GM23338 (cell line): Measurements from ENCODE around the gene GRIK1. TPM values are rescaled to one million over a fixed set of nuclear protein-coding genes. Genes with fewer than 3 reads are reported as not detected.

Source experiments
- ATAC-seq: fragments of 200-7000 bp; cut with Tn5 transposase; 3 replicates; pipeline ENCODE4 v1.9.1; 2020
- DNase-seq: peaks from one replicate; pipeline ENCODE4 v3.0.0-alpha.2; 2015; ENCODE audit warnings: low spot score
- H2AFZ ChIP-seq: fragments of 200-600 bp; sonication (generic); 2 replicates; pipeline ENCODE4 v1.8.0; 2016; ENCODE audit warnings: antibody characterized with exemption, mild to moderate bottlenecking, moderate library complexity
- H3F3A ChIP-seq: fragments of 200-600 bp; sonication (generic); replicated peaks from 2 replicates; pipeline ENCODE4 v1.8.0; 2017; ENCODE audit warnings: antibody characterized with exemption, mixed run types, low read depth
- H3K27ac ChIP-seq: fragments of 200-600 bp; sonication (generic); 2 replicates; pipeline ENCODE4 v1.6.1; 2016; ENCODE audit warnings: low read depth
- H3K27me3 ChIP-seq: fragments of 200-600 bp; sonication (generic); 2 replicates; pipeline ENCODE4 v1.8.0; 2016; ENCODE audit warnings: mild to moderate bottlenecking, mixed run types, moderate library complexity; ENCODE audit not compliant: insufficient read depth
- H3K36me3 ChIP-seq: fragments of 200-600 bp; sonication (generic); 2 replicates; pipeline ENCODE4 v1.8.0; 2016; ENCODE audit warnings: mild to moderate bottlenecking; ENCODE audit not compliant: insufficient read depth
- H3K4me1 ChIP-seq: fragments of 200-600 bp; sonication (generic); 2 replicates; pipeline ENCODE4 v1.8.0; 2016; ENCODE audit warnings: mild to moderate bottlenecking, moderate library complexity; ENCODE audit not compliant: insufficient read depth
- H3K4me2 ChIP-seq: fragments of 200-600 bp; sonication (generic); 2 replicates; pipeline ENCODE4 v1.7.1; 2017; ENCODE audit warnings: mixed run types
- H3K4me3 ChIP-seq: fragments of 200-600 bp; sonication (generic); 2 replicates; pipeline ENCODE4 v1.6.1; 2016; ENCODE audit warnings: mixed run types
- H3K79me2 ChIP-seq: fragments of 200-600 bp; sonication (generic); replicated peaks from 2 replicates; pipeline ENCODE4 v1.8.0; 2017; ENCODE audit warnings: mild to moderate bottlenecking; ENCODE audit not compliant: insufficient read depth
- H3K9me2 ChIP-seq: fragments of 200-600 bp; sonication (generic); 2 replicates; pipeline ENCODE4 v1.8.0; 2017; ENCODE audit not compliant: insufficient read depth
- H4K20me1 ChIP-seq: fragments of 200-600 bp; sonication (generic); replicated peaks from 2 replicates; pipeline ENCODE4 v1.8.0; 2017; ENCODE audit warnings: mild to moderate bottlenecking; ENCODE audit not compliant: insufficient read depth
- H3K27ac Mint-ChIP-seq: 2 replicates; pipeline ENCODE4 v1.8.0; 2020; ENCODE audit warnings: inconsistent platforms, mild to moderate bottlenecking, moderate library complexity, mixed read lengths
- H3K27me3 Mint-ChIP-seq: 3 replicates; pipeline ENCODE4 v1.8.0; 2022; ENCODE audit warnings: low read depth, mild to moderate bottlenecking, moderate library complexity, mixed read lengths, inconsistent platforms; ENCODE audit not compliant: insufficient read depth, poor library complexity
- H3K36me3 Mint-ChIP-seq: 3 replicates; pipeline ENCODE4 v1.8.0; 2021; ENCODE audit warnings: low read depth, mild to moderate bottlenecking, inconsistent platforms, moderate library complexity, mixed read lengths
- H3K4me1 Mint-ChIP-seq: 3 replicates; pipeline ENCODE4 v1.8.0; 2020; ENCODE audit warnings: mild to moderate bottlenecking, inconsistent platforms, mixed read lengths
- H3K4me3 Mint-ChIP-seq: 3 replicates; pipeline ENCODE4 v1.8.0; 2021; ENCODE audit warnings: moderate library complexity, mild to moderate bottlenecking, inconsistent platforms, mixed read lengths
- H3K9me3 Mint-ChIP-seq: 3 replicates; pipeline ENCODE4 v1.8.0; 2020; ENCODE audit warnings: moderate library complexity, mild to moderate bottlenecking, inconsistent platforms, mixed read lengths
- EZH2phosphoT487 ChIP-seq: fragments of 200-600 bp; sonication (generic); IDR thresholded peaks from one replicate; pipeline ENCODE4 v1.8.1; 2018; ENCODE audit warnings: antibody characterized with exemption; ENCODE audit not compliant: unreplicated experiment
- JUNB ChIP-seq: IDR thresholded peaks from one replicate; pipeline ENCODE4 v1.6.1; 2016; ENCODE audit warnings: antibody characterized with exemption; ENCODE audit not compliant: unreplicated experiment
- NANOG ChIP-seq: IDR thresholded peaks from 2 replicates; pipeline ENCODE4 v1.6.1; 2016; ENCODE audit warnings: antibody characterized with exemption, borderline replicate concordance
- POLR2AphosphoS5 ChIP-seq: IDR thresholded peaks from 2 replicates; pipeline ENCODE4 v1.6.1; 2016; ENCODE audit warnings: antibody characterized with exemption, low read depth
- REST ChIP-seq: IDR thresholded peaks from one replicate; pipeline ENCODE4 v1.6.1; 2018; ENCODE audit warnings: antibody characterized with exemption; ENCODE audit not compliant: unreplicated experiment
- STAT1 ChIP-seq: IDR thresholded peaks from one replicate; pipeline ENCODE4 v1.6.1; 2016; ENCODE audit warnings: antibody characterized with exemption; ENCODE audit not compliant: unreplicated experiment
- ZNF114 ChIP-seq: fragments of 250-450 bp; sonication (Bioruptor Pico); IDR thresholded peaks from 2 replicates; pipeline ENCODE4 v1.5.0; 2020; ENCODE audit warnings: mild to moderate bottlenecking, moderate library complexity
- ZNF331 ChIP-seq: fragments of 250-450 bp; sonication (Bioruptor Pico); IDR thresholded peaks from 2 replicates; pipeline ENCODE4 v1.5.0; 2020; ENCODE audit warnings: low read depth, mild to moderate bottlenecking, moderate library complexity
- polyA plus RNA-seq: library from polyadenylated mRNA; unstranded; fragments of >200 nt; fragmentation: Nextera tagmentation; extraction: Ambion mirVana; gene quantifications from 2 replicates; pipeline ENCODE4 v1.2.1, GENCODE V29; 2016
- total RNA-seq: library from RNA; depleted of rRNA; stranded (reverse); fragments of >200 nt; shearing (Covaris generic); gene quantifications from 2 replicates; pipeline ENCODE4 v1.2.3, GENCODE V29; 2014
- TF ChIP-seq, protein P1 (sequence below): IDR thresholded peaks from 2 replicates; pipeline ENCODE4 v1.6.1; 2016; ENCODE audit warnings: antibody characterized with exemption
- TF ChIP-seq, protein P2 (sequence below): fragments of 250-450 bp; sonication (Bioruptor Pico); IDR thresholded peaks from 2 replicates; pipeline ENCODE4 v1.5.0; 2020; ENCODE audit warnings: mild to moderate bottlenecking, moderate library complexity

GRIK1 gene
- total and polyA plus RNA-seq, 2 experiments from 2014 or later: 0.18 to 0.42 TPM

GRCh38 chr21:29808153-29808552, 131.6 kb downstream of the GRIK1 start (continued):
- TF ChIP-seq, protein P1, sequence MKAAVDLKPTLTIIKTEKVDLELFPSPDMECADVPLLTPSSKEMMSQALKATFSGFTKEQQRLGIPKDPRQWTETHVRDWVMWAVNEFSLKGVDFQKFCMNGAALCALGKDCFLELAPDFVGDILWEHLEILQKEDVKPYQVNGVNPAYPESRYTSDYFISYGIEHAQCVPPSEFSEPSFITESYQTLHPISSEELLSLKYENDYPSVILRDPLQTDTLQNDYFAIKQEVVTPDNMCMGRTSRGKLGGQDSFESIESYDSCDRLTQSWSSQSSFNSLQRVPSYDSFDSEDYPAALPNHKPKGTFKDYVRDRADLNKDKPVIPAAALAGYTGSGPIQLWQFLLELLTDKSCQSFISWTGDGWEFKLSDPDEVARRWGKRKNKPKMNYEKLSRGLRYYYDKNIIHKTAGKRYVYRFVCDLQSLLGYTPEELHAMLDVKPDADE: no peak
- no peak for TF ChIP-seq ZNF331 (CRISPR knock-in tag)
- no peak for TF ChIP-seq EZH2phosphoT487
- no peak for TF ChIP-seq NANOG
- TF ChIP-seq STAT1: no peak
- TF ChIP-seq JUNB: no peak
- TF ChIP-seq ZNF114 (CRISPR knock-in tag): no peak

DNA sequence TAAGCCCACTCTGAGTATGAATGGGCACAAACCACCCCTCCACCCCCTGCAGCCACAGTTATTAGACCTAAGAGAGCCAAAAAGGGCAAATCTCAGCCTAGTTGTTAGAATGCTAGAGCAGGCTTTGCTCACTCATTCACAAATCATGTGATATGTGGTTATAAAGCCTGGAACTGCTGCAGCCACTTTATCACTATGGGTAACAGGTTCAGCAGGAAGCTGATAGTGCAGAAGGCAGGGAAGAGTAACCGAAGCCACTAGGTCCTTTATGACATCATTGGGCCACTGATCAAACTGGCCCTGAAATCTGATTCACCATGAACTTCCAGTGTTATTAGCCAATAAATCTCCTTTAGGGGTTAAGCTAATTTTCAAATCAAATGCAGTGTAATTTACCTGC, 134.7 kb downstream of the GRIK1 start:
- Mint-ChIP-seq H3K36me3 (no peaks in the 10 kb centered on the region), H3K4me3 (no peak overlapping the region)
- H3K79me2 ChIP-seq: no peaks in the 10 kb centered on the region

DNA sequence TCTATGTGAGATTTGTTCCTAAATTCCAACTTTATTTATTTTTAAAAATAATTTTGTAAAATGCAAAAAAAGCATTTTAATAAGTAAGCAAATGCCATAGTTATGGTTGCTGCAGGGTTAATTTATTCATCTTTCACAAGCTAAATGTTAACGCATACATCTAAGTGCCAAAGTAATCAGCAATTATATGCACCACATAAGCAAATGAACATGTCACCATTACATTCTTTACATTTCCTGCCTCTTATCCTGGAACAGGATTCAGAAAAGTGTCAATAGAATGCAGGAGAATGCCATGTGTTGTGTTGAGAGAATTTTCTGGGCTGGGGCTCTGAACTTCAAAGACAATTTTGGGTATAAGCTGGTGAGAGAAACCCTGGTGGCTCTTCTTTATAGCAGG, 136.6 kb downstream of the GRIK1 start:
- no peak overlapping the region for H2AFZ ChIP-seq
- H3K9me3 Mint-ChIP-seq: no peaks in the 10 kb centered on the region
- H3K4me3 ChIP-seq: no peak overlapping the region
- peaks cover 18% of the 10 kb centered on the region for H3K4me1 Mint-ChIP-seq
- H3K27me3 Mint-ChIP-seq: no peaks in the 10 kb centered on the region
- H3F3A ChIP-seq: no peaks in the 10 kb centered on the region
- no peaks in the 10 kb centered on the region for H3K27me3 ChIP-seq
- DNase-seq: no peak
- no peak overlapping the region for H3K27ac Mint-ChIP-seq
- H3K36me3 Mint-ChIP-seq: no peaks in the 10 kb centered on the region
- H3K4me3 Mint-ChIP-seq: no peak overlapping the region
- 0 out of 2 replicates have a peak, but pooled peaks cover 4% of the 10 kb centered on the region for H3K9me2 ChIP-seq
- no peak overlapping the region for H3K4me2 ChIP-seq
- no peak overlapping the region for H3K27ac ChIP-seq
- peaks cover 7% of the 10 kb centered on the region for H3K4me1 ChIP-seq
- no peaks in the 10 kb centered on the region for H3K79me2 ChIP-seq
- no peak for ATAC-seq
- no peaks in the 10 kb centered on the region for H3K36me3 ChIP-seq
- H4K20me1 ChIP-seq: no peaks in the 10 kb centered on the region
- TF ChIP-seq REST: no peak
- no peak for TF ChIP-seq POLR2AphosphoS5
- TF ChIP-seq, protein P2, sequence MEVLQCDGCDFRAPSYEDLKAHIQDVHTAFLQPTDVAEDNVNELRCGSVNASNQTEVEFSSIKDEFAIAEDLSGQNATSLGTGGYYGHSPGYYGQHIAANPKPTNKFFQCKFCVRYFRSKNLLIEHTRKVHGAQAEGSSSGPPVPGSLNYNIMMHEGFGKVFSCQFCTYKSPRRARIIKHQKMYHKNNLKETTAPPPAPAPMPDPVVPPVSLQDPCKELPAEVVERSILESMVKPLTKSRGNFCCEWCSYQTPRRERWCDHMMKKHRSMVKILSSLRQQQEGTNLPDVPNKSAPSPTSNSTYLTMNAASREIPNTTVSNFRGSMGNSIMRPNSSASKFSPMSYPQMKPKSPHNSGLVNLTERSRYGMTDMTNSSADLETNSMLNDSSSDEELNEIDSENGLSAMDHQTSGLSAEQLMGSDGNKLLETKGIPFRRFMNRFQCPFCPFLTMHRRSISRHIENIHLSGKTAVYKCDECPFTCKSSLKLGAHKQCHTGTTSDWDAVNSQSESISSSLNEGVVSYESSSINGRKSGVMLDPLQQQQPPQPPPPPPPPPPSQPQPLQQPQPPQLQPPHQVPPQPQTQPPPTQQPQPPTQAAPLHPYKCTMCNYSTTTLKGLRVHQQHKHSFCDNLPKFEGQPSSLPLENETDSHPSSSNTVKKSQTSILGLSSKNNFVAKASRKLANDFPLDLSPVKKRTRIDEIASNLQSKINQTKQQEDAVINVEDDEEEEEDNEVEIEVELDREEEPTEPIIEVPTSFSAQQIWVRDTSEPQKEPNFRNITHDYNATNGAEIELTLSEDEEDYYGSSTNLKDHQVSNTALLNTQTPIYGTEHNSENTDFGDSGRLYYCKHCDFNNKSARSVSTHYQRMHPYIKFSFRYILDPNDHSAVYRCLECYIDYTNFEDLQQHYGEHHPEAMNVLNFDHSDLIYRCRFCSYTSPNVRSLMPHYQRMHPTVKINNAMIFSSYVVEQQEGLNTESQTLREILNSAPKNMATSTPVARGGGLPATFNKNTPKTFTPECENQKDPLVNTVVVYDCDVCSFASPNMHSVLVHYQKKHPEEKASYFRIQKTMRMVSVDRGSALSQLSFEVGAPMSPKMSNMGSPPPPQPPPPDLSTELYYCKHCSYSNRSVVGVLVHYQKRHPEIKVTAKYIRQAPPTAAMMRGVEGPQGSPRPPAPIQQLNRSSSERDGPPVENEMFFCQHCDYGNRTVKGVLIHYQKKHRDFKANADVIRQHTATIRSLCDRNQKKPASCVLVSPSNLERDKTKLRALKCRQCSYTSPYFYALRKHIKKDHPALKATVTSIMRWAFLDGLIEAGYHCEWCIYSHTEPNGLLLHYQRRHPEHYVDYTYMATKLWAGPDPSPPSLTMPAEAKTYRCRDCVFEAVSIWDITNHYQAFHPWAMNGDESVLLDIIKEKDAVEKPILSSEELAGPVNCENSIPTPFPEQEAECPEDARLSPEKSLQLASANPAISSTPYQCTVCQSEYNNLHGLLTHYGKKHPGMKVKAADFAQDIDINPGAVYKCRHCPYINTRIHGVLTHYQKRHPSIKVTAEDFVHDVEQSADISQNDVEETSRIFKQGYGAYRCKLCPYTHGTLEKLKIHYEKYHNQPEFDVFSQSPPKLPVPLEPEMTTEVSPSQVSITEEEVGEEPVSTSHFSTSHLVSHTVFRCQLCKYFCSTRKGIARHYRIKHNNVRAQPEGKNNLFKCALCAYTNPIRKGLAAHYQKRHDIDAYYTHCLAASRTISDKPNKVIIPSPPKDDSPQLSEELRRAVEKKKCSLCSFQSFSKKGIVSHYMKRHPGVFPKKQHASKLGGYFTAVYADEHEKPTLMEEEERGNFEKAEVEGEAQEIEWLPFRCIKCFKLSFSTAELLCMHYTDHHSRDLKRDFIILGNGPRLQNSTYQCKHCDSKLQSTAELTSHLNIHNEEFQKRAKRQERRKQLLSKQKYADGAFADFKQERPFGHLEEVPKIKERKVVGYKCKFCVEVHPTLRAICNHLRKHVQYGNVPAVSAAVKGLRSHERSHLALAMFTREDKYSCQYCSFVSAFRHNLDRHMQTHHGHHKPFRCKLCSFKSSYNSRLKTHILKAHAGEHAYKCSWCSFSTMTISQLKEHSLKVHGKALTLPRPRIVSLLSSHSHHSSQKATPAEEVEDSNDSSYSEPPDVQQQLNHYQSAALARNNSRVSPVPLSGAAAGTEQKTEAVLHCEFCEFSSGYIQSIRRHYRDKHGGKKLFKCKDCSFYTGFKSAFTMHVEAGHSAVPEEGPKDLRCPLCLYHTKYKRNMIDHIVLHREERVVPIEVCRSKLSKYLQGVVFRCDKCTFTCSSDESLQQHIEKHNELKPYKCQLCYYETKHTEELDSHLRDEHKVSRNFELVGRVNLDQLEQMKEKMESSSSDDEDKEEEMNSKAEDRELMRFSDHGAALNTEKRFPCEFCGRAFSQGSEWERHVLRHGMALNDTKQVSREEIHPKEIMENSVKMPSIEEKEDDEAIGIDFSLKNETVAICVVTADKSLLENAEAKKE (CRISPR knock-in tag): no peak

More for the DNA sequence above, 134.7 kb downstream of the GRIK1 start:
- Histone ChIP-seq H3K4me2 (no peak overlapping the region), H3K27ac (no peak overlapping the region), H3F3A (no peaks in the 10 kb centered on the region), H3K4me1 (peaks cover 3% of the 10 kb centered on the region), H3K9me2 (0 out of 2 replicates have a peak, but pooled peaks cover 4% of the 10 kb centered on the region), H3K4me3 (no peak overlapping the region), H3K27me3 (no peaks in the 10 kb centered on the region), H3K36me3 (no peaks in the 10 kb centered on the region), H4K20me1 (no peaks in the 10 kb centered on the region), H2AFZ (no peak overlapping the region)
- no peak overlapping the region for H3K27ac Mint-ChIP-seq
- DNase-seq (no peak), ATAC-seq (no peak)
- no peaks in the 10 kb centered on the region for H3K9me3 Mint-ChIP-seq
- no peaks in the 10 kb centered on the region for H3K27me3 Mint-ChIP-seq
- TF ChIP-seq STAT1 (no peak), NANOG (no peak)
- H3K4me1 Mint-ChIP-seq: peaks cover 7% of the 10 kb centered on the region
